CD4-positive, alpha-beta T cell treated with Interferon gamma for 1 hour (primary cell): ENCODE measurements around the gene FNDC3B.

Experiments
- DNase-seq: peaks from one replicate; pipeline ENCODE4 v3.0.0-alpha.2; 2020

The FNDC3B gene

DNA sequence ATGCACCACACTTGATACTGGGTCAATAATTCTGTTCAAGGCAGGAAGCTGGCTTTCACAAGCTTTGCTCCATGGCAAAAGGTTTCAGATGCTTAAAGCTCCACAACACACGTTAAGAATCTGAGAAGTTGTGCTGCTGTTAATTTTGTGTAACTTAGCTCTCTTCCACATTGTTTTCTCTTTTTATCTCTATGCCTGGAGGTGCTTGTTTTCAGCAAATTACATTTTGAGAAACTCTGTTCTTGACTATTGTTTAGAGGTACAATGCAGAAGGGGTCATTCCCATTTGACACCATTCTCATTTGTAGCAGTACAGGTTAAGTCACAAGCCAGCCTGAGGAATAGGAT lies 156.0 kb downstream of the FNDC3B start:
- no peak for DNase-seq

DNA sequence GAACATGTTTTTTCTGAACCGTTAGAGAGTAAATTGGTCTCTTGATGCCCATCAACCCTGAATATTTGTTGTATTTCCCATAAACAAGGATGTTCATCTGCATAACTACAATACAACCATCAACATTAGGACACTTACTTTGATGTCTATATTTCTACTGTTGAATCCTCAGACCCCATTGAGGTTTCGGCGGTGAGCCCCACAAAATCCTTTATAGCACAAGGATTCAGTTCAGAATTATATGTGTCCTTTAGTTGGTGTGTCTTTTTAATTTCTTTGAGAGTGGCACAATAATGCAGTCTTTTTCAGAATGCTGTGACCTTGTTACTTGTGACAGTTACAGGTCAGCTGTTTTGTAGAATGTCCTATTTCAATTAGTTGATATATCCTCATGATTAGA lies 158.0 kb downstream of the FNDC3B start:
- no peak for DNase-seq

DNA sequence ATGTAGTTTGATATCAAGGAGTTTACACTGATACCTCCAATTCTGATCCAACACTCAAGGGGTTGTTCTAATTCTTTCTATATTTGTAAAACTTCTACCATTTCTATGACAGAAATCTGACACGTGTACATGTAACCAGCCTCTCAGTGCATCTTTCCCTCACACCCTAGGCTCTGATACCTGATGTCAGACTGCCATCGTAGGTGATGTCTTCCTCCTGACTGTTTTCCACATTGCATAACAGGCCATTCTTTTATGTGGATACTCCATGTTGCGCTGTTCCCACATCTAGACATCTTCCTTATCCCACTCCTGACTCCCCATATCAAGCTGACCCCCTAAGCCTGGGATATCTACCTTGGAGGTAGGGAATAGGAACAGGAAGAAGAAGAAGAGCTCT lies 159.1 kb downstream of the FNDC3B start:
- no peak for DNase-seq

DNA sequence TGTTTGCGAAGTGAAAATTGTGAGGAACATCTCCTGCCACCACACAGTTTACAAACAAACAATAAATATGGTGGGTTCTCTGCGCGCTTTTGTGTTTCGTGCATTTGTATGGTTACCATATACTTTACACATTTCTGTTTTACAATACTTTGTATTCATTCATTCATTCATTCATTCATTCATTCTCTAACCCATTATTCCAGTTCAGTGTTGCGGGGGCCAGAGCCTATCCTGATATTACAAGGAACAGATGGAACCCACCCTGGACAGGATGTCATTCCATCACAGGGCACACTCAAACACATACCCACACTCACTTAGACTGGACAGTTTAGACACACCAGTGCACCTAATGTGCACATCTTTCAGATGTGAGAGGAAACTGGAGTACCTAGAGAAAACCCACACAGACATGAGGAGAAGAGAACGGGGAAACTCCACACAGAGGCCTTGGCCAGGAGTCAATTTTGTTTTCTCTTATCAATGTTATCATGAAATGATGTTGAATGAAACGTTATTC lies 160.5 kb downstream of the FNDC3B start:
- no peak for DNase-seq

DNA sequence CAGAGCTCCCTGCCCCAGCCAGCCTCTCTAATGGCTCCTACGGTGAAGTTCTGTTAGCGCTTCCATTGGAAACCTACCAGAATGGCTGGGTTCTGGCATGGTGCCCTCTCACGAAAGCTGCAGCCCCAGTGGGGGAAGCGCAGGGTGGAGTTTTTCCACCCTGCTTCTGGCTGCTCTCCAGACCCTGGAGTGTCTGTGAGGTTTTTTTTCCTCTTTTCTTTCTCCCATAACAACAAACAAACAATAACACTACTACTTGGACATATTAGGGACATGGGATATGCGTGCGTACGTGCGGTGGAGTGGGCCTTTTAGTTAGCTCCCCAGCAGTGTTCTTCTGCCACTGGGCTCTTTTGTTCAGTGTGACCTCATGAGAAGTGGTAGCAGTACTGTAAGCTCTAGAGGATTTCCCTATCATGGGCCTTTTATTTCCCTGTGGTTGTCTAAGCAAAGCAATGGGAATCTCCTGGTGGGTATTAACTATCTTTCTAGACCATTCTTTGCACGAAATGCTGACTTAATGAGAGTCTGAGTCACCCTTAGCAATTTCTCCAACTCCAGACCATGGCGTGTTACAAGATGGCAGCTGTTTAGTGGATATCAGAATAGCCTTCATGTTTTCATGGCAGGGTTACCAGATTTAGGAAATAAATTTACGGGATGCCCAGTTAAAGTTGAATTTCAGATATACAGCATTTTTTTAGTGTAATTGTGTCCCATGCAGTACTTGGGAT lies 161.9 kb downstream of the FNDC3B start:
- DNase-seq, result no peak

DNA sequence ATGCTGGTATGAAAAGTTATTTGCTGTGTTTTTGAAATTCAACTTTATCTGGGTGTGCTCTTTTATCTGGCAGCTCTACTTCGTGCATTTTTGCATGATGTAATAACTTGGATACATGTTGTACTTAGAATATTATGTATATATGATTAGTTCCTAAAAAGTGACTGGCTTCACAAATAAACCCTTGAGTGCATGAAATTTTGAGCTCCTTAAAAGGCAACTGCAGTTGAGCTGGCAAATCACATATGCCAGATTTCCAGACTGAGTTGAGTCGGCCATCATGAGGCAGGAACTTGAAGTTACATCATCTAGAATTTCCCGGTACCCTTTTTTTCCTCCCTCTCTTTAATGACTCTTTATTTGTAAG lies 162.5 kb downstream of the FNDC3B start:
- no peak for DNase-seq

DNA sequence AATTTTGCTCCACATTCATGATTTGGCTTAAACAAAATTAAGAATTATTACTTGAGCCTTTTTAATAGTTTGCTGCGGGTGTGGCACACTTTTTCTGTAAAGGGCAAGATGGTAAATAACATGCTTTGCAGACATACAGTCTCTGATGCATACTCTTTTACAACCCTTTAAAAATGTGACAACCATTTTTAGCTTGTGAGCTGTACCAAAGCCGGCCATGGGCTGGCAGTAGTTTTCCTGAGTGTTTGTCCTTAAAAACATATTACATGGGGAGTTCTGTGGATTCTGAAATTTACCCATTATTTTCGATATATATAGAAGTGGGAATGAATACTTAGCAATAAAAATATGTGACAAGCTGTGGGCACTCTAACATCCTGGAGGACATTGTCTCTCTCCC lies 163.4 kb downstream of the FNDC3B start:
- no peak for DNase-seq

DNA sequence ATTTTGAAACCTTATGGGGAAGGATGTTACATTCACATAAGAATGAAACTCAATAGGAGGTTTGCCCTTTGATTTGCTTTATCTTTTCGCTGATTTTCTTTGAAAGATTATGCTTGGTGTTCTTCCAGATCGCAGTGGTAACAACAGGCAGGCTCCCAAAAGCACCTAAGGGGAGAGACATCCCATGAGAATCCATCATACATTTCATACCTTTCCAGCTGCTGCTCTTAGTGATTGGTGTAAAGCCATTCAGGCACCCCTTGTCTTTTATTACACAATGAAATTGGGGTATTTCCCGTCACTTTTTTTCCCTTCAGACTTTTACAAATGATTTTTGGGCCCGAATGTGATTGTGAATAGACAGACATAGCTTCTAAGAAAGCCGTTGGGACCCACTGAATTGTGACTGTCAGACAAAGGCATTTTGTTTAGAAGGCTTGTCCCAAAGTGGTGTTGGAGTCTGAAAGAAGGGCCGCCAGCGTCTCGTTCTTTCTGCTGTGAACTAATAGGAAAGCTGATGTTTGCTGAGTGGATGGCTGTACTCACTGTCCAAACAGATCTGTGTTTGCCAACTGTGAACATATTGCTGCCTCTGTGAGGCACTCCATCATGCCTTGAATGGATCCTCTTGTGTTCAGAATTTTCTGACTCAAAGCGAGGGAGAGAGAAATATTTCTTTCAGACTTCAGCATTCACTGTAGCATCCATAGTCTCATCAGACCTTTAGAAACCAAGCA lies 164.3 kb downstream of the FNDC3B start:
- DNase-seq, result no peak

DNA sequence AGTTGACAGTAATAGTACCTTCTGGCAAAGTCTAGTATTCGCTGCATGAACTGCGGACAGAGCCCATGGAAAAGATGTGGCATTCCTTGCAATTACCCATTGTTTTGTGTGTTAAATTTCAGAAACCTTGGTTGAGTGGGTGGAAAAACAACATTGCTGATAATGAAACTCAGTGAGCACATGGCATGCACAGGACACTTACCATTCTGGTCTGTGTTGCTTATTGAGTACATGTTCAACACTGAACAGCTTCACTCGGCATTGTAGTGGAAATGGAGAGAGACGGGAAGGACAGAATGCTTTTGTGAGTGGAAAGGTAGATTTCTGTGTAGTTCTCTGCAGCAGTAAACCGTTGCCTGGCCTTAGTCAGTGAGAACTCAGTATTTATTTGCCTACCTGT lies 165.3 kb downstream of the FNDC3B start:
- no peak for DNase-seq

DNA sequence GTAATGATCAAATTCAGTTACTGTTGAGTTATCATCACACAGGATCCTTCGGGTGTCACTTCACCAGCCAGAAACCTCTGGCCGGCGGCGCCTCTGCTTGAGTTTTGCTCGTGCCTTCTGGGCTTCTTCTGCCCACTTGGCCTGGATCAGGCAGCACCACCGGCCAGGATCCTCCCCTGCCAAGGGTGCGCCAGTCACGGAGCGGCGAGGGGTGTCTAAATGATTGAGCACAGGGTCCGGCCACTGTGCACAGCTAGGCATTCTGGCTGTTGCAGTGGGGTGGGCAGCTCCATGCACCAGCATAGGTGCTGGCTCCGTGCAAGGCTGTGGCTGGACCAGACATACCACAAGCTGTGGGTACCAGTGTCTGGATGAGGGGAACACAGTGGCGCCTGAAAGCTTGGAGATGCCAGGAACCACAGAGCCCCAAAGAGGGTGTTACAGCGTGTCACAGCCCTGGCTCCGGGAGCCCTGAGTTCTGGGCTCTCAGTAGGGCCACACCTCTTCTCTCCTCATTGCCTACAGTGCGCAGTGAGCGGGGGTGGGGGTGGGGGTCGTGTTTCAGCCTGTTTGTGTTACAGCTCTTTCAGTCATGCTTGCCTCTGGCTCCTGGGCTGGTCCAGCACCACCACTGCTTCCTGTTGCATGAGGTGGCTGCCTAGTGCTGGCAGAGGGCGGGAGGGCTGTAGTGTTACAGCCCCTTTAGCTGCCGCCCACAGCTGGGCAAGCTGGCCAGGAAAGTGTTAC lies 169.4 kb downstream of the FNDC3B start:
- no peak for DNase-seq

DNA sequence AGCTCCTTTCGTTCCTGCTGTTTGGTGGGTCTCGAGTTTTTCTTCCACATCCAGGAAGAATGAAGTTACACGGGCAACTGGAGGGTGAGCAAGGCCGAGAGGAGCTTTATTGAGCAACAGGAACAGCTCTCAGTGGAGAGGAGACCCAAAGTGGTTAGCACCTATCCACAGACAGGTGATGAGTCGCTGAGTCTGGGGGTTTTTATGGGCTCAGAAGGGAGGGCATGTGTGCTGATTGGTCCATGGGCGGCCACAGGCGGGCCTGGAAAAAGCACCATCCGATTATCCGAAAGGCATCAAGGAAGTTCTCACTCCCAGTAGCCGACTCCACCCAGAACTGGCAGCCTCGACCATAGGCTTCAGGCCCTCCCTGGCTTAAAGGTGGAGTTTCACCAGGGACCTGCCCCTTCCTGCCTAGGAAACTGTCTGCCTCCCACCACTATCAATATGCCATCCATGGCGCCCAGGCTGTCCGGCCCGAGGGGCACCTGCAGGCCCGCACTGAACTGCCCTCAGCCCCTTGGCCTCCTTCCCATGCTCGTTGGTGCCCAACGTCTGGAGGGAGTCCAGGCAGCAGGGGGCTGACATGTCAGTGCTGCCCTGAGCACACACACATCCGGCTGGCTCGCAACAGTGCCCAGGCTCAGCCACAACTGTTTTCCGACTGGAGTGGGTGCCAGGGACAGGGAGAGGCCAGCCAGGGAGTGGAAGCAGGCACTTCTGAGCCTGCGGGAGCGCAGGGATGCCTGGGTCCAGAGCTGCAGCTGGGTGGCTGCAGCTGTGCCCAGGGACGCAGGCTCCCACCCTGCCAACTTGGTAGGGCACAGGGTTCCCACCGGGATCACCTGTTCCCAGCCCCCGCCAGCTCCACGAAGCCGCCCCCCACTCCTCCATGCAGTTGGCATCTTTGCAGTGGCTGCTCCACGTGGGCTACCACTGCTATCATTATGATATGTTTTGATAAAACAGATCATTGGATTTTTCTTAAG lies 170.2 kb downstream of the FNDC3B start:
- no peak for DNase-seq

DNA sequence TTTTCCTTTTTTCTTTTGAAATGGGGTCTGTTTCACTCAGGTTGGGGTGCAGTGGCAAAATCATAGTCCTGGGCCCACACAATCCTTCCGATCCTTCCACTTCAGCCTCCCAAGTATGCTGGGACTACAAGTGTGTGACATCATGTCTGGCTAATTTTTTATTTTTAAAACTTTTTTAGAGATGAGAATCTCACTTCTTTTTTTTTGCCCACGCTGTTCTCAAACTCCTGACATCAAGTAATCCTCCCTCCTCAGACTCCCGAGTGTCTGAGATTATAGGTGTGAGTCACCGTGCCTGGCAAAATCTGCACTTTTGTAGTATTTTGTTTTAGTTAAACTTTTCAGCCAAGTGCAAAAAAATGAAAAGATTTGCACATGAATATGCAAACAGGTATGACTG lies 171.0 kb downstream of the FNDC3B start:
- DNase-seq, result no peak

DNA sequence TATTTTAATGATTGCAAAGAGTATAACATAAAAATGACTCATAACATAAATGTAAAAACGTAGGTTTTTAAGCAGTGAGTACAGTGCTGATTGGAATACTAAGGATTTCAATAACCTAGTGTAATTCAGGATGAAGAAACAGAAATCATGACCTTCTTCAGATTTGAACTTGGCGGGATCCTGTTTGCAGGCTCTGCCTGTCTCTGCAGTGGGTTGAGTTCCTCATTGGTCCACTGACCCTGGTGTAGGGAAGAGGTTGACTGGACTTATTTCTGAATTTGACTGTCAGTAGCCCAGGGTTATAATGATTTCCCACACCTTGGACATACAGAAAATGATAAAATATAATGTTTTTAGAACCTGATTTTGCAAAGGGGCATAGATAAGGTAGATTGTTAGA lies 171.7 kb downstream of the FNDC3B start:
- DNase-seq, result no peak

DNA sequence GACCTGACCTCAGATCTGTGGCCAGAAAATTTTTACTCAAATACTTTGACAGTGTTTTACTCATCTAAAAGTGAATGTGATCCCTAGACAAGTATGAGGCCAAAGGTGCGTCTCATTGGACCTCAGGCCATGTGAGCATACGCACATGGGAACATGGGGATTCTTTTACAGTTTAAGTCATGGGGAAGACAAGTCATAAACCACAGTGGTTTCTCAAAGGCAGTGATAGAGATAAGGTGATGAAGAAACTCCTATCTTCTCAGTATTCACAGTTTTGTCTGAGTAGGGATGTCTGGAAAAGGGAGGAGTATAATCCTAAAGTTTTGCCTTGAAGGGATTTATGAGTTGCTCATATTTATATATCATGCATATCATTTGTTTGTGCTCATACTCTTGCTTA lies 173.8 kb downstream of the FNDC3B start:
- DNase-seq, result no peak

DNA sequence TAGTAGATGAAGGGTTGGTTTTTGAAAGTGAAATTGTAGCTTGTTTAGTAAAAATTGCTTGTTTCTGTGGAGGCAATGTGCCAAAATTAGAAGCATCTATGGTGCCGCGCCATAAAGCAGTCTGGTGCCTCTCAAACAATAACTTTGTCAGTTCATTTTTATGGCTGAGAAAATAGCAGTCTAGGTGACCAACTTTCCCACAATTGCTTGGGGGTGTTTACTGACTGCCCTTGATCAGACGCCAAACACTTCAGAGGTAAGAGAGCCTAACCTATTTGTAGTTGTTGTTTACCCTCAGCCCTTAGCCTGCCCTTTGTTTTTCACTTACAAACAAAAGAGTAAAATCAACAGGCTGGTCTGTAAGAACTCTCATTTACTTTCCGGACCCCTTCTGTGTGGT lies 174.5 kb downstream of the FNDC3B start:
- DNase-seq, result no peak

DNA sequence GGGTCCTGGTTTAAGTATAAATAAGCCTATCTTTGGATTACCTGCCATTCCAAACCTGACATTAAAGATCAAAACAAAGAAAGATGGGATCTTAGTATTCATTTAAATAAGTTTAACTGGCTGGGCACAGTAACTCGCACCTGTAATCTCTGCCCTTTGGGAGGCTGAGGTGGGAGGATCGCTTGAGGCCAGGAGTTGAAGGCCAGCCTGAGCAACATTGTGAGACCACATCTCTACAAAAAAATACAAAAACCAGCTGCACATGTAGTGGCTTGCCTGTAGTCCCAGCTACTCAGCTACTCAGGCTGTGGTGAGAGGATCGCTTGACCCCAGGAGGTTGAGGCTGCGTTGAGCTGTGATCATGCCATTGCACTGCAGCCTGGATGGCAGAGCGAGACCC lies 176.9 kb downstream of the FNDC3B start:
- DNase-seq, result no peak

DNA sequence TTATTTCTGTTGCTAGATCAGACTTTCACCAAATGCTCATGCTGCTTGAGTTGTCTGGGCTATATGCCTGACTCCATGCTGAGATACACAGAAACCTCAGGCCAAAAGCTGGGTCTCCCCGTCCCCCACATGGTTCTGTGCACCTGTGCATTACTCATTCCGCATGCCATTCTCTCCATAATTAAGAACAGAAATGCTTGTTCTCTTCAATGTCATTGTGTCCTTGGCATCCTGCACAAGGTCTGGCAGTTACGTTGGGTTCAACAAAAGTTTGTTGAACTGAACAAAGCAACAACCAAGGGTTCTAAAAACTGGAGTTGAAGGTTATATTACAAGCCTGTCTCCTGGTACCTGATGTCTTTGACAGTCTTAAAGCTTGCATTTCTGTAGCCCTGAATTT lies 177.5 kb downstream of the FNDC3B start:
- no peak for DNase-seq

DNA sequence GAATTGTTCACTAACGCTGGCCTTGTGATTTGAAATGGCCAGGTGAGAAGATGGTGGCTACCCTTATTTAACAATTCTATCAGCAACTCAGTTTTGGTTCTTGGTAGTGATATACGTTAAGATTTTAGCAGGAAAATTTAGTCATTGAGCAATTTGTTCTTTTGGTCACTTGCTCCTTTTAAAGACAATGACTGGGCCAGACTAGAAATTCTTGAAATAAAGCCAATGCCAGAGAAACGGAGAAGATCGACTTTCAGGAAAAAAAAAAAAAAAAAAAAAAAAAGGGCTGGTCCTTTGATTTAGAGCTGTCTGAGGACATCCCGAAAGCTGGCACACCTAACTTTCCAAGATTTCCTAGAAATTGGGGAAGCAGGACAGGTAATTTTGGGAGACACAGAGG lies 178.5 kb downstream of the FNDC3B start:
- no peak for DNase-seq

DNA sequence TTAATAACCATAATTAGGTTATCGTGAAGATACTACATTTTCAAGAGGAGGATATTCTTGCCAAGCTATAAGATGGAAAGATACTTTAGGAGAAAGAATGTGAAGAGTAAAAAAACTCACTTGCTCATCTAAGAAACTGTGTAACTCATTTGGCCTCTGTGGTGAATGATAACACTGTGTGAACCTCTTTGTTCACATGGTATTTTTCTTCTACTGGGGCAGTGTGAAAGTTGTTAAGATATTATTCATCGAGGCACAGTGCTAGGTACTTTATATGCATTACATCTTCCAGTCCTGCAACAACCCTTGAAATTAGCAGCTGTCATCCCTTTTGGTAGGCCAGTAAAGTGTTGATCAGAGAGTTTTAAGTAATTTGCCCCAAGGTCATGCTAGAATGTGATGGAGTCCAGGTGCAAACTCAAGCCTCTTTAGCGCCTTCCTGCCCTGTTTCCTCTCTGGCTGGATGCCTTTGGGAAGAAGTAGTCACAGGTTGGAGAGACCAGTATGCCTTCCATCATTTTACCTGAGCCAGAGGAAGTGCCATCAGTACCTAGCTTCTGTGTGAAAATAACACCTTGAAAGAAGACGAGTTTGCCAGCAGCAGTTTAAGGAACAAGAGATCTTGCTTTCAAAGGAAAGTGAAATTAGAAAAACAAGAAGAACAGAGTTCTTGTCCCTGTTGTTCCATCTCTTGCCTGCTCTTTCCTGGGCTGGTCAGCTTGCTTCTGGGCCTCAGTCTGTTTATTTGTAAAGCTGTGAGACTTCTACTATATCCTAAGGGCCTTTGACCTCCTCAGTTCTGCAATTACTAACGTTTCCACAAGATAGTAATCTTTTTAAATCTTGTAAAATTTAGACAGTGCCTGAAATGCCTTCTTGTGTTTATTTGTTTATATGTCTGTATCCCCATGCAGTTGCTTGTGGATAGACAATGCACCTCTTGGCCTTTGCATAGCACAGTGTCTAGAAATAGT lies 179.3 kb downstream of the FNDC3B start:
- no peak for DNase-seq

DNA sequence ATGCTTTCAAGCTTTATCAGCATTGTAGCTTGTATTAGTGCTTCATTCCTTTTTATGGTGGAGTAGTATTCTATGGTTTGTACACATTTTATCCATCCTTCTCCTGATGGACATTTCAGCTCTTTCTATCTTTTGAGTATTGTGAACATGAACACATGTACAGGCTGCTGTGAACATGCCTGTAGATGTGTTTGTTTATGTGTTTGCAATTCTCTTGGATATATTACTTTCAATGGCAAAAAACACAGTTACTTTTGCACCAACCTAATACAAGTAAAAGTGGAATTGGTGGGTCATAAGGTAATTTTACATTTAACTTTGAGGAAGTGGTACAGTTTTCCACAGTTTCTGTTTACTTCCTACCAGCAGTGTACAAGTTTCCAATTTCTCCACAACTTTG lies 180.4 kb downstream of the FNDC3B start:
- no peak for DNase-seq

DNA sequence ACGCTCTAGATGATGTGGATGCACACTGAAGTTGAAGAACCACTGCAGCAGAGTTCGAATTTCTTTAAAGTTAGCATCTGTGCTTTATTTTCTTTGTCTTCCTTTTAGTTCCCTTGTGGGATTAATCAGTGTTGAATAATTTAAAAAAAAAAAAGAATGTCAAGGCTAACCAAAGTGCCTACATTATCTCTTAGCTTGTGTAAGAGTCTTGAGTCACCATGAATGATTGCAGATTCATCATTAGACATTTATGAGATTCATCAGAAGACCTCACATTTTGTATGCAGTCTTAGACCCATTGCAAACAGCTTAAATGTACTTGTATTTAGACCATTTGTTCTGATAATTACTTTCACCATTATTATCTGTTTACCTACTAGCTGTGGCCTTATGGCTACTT lies 182.2 kb downstream of the FNDC3B start:
- DNase-seq, result no peak
